Measurements from ENCODE around the gene MAG.

The MAG gene, protein sequence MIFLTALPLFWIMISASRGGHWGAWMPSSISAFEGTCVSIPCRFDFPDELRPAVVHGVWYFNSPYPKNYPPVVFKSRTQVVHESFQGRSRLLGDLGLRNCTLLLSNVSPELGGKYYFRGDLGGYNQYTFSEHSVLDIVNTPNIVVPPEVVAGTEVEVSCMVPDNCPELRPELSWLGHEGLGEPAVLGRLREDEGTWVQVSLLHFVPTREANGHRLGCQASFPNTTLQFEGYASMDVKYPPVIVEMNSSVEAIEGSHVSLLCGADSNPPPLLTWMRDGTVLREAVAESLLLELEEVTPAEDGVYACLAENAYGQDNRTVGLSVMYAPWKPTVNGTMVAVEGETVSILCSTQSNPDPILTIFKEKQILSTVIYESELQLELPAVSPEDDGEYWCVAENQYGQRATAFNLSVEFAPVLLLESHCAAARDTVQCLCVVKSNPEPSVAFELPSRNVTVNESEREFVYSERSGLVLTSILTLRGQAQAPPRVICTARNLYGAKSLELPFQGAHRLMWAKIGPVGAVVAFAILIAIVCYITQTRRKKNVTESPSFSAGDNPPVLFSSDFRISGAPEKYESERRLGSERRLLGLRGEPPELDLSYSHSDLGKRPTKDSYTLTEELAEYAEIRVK

DNA sequence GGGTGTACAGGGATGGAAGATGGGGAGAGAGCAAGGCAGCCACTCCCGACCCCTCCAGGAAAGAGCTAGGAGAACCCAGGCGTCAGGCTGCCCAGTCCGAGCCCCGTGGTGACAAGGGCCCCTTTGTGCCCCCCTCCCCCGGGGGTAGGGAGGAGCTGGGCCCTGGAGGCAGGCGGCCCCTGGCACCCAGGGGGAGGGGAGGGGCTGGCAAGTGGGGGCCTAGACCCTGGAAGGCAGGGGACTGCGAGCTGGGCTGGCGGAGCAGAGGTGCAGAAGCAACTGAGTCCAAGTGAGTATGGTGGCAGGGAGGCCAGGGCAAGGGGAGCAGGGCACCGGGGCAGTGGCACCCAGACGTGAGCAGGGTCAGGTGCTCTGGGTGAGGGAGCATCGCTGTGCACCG is at the start of gene MAG:
TSS of gene MAG (plus strand) at position 246 of the 400 bp plus-strand sequence. CDS start 3,248 bp downstream, outside the sequence.
- no peak for DNase-seq (ENCODE audit: low spot score)

DNA sequence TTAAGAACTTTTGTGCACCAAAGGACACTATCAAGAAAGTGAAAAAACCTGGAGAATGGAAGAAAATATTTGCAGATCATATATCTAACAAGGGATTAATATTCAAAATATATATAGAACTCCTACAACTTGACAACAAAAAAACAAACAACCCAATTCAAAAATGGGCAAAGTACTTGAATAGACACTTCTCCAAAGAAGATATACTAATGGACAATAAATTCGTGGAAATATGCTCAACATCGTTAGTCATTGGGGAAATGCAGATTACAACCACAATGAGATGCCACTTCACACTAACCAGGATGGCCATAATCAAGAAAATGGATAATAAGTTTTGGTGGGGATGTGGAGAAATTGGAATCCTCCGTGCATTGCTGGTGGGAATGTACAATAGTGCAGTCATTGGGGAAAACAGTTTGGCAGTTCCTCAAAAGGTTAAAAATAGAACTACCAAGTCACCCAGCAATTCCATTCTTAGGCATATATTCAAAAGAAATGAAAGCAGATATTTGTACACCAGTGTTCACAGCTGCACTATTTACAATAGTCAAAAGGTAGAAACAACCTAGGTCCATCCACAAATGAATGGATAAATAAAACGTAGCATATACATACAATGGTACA is 45.4 kb upstream of the MAG start:
- no peak for DNase-seq (ENCODE audit: low spot score)

DNA sequence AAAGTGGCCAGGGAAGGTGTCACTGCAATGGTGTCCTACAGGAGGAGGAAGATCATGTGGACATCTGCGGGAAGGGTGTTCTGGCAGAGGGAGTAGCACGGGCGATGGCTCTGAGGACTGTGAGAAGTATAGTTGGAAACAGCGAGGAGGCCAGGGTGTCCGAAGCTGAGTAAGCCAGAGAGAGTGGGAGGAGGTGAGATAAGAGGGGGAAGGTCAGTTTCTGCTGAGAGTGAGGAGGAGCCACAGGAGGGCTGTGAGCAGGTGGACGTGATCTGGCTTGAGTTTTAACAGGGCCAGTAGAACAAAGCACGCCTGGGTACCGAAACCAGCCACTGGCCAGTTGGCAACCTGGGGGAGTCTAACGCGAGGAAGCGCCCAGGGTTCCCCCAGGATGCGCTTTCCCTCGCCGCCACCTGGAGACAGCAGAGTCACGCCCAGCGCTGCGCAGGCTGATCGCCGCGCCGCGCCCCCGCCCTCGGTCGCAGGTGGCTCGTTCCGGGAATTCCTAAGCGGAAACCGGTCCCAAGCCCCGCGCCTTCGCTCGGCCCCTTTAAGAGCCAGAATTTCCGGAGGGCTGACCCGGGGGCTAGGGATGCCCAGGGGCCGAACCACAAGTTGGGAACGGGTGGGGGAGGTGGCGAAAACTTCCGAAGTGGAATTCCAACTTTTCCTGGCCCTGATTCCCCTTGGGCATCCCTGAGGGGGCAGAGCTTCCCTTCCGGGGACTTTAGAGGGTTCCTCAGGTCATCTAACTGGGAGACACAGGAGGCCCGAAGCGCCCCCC is 44.2 kb upstream of the MAG start:
- DNase-seq (ENCODE audit: low spot score) = no peak

DNA sequence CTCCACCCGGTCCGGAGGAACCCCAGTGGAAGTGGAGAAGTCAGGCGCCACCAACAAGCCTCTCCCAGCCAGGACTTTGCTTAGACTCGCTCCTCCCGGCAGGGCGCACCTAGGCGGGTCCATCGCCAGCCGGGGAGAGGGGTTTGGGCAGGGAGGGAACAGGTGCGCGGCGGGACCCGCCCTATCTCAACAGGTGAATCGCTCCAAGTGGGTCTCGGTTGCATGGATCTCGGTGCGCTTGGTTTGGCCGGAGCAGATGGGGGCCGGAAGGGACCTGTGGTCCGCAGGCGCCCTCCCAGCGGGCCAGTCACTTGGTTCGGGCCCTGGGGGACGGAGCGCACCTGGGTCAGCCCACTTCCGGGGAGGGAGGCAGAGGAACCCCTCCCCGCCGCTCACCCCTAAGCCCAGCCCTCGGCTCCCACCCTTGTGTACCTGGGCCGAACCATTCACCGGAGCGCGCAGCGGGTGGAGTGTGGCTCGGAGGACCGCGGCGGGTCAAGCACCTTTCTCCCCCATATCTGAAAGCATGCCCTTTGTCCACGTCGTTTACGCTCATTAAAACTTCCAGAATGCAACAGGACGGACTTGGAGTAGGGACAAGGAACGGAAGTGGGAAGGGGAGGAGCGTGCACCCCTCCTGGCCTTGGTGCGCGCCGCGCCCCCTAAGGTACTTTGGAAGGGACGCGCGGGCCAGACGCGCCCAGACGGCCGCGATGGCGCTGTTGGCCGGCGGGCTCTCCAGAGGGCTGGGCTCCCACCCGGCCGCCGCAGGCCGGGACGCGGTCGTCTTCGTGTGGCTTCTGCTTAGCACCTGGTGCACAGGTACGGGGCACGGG is 43.4 kb upstream of the MAG start, which contains the start of gene LSR:
TSS of gene LSR (plus strand) at position 693 of the 836 bp plus-strand sequence. CDS start at position 714, 21 bp downstream.
- no peak for DNase-seq (ENCODE audit: low spot score)

DNA sequence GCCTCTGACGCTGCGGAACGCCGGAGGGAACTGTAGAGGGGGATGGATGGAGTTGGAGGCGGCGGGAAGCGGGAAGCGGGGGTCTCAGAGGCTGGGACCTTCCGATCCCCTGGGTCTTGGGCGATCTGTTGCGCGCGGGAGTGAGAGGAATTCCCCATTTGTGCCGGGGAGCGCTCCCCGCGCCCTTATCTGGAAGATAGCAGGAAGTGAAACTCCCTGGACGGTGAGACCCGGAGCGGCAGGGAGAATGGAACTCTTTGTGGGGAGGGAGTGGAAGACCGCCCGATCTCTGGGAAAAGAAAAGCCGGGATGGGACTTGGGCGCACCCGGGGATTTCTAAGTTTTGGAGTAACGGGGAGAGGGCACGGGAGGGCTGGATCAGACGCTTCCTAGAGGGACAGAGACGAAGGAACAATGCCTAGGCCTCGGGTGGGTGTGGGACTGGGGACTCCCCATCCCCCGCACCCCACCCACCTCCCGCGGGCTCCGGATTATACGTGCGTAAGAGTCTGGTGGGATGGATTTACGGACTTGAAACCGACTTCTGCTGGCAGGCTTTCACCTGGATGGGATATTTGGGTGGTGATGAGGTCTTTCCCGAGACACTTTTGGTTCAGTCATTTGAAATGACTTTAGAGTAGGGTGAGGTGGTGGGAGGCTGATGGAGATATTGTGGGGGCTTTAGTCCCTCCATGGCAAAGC is 42.7 kb upstream of the MAG start:
- no peak for DNase-seq (ENCODE audit: low spot score)

DNA sequence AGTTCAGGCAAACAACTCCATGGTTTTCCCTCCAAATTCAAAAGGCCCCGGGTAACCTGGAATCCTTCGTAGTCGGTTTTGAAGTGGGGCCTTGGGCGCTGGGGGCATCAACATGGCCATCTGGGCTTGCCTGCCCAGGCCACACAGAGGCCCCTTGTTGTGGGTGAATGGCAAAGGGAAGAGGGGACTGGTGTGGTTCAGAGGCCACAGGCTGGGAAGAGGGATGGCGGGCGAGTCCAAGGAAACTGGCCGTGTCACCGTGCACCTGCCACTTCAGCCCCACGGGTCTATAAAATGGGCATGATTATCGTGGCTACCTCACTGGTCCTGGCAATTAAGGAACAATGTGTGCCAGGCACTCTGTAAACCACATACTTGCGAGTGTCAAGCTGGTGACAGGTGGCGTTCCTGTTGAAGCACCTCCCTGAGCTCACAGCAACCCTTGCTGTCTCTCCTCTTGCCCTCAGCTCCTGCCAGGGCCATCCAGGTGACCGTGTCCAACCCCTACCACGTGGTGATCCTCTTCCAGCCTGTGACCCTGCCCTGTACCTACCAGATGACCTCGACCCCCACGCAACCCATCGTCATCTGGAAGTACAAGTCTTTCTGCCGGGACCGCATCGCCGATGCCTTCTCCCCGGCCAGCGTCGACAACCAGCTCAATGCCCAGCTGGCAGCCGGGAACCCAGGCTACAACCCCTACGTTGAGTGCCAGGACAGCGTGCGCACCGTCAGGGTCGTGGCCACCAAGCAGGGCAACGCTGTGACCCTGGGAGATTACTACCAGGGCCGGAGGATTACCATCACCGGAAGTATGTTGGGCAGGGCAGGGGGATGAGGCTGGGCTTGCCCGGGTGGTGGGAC is 41.9 kb upstream of the MAG start:
- no peak for DNase-seq (ENCODE audit: low spot score)

DNA sequence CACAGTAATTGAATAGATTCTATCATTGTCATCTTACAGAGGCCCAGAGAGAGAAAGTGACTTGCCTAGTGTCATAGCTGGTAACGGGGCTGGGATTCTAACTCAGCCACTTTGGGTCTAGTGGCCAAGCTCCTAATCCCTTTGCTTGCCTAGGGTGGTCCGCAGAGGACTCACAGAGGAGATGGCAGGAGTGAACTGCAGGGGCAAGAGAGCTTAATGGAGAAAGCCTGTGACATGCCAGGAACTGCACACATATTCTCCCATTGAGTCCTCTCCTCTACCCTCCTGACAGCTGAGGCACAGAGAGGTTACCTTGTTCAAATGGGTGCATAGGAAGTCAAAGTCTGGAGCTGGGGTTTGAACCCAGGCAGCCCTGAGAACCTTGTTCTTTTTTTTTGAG is 40.5 kb upstream of the MAG start:
- DNase-seq (ENCODE audit: low spot score) = no peak

DNA sequence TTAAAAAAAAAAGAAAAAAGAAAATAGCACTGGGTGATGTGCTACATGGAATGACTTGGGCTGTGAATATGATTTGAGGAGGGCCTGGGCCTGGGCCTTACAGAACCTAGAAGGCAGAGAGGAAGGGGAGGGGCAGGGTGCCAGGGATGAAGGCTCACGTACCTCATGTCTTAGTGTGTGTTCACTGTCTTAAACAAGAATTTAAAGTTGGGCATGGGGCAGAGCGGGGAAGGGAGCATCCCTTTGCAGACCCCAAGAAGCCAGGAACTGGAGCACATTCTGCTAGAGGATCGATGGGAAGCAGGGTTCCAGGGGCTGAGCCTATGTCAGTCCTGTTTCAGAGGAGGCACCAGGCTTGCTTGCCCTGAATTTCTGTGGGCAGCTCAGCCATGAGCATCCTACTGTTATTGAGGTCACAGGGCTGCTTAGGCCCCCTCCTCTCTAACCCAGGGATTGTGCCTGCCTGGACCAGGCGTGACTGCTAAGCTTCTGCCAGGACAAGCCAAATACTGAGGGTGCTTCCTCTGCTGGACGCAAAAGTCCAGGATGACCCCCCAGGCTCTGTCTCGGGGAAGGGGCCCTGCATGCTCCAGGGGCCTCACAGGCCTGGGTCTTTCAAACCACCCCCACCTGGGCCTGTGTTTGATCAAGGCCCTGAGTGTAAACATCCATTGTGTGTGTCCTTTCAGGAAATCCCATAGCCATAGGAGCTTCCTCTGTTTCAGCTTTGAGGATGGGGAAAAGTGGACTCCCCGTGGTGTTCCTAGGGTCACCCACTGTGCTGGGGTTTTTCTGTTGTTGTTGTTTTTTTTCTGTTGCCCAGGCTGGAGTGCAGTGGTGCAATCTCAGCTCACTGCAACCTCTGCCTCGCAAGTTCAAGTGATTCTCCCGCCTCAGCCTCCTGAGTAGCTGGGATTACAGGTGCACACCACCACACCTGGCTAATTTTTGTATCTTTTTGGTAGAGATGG is 38.4 kb upstream of the MAG start:
- DNase-seq (ENCODE audit: low spot score) = no peak

DNA sequence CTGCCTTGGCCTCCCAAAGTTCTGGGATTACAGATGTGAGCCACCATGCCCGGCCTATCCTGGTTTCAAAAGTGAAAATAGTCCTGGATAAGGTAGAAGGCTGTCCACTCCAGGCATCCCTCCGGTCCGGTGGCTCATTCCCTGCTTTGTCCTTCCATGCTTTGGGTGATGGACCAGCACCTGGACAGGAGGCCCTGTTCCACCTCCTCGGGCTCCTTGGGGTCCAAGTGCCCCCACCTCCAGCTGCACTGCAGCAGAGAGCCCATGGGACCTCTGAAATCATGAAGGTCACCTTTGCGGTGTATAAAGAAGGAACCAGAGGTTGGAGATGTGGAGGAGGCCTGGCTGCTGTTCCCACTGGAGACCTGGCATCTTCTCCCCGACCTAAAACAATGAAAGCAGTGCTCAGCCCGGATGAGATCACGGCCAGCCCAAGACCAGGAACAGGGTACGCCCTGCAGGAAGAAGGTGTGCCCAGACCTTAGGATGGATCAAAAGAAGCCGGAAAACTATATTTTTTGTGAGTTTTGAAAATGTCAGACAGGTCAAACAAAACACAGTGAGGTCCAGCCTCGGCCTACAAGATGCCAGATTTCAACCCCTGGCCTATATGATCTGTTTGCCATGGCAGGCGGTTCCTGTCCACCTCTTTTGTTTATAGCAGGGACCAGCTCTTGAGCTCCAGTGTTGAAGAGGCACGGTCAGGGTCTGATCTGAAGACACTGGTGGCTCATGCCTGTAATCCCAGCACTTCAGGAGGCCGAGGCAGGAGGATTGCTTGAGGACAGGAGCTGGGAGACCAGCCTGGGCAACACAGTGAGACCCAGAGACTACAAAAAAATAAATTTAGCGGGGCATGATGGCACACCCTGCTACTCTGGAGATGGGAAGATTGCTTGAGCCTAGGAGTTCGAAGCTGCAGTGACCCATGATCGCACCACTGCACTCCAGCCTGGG is 37.3 kb upstream of the MAG start:
- no peak for DNase-seq (ENCODE audit: low spot score)

DNA sequence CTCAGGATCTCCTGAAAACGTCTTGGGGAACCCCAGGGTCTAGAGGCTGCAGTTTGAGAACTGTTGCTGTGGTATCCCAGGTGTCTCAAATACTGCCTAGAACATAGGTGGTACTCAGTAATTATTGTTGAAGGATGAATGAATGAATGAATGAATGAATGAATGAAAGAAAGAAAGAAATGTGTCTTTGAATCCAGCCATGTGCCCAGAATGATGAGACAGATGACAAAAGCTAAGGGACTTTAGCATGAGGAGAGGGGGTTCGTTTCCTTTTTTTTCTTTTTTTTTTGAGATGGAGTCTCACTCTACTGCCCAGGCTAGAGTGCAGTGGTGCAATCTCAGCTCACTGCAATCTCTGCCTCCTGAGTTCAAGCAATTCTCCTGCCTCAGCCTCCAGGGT is 35.4 kb upstream of the MAG start:
- DNase-seq (ENCODE audit: low spot score) = no peak

DNA sequence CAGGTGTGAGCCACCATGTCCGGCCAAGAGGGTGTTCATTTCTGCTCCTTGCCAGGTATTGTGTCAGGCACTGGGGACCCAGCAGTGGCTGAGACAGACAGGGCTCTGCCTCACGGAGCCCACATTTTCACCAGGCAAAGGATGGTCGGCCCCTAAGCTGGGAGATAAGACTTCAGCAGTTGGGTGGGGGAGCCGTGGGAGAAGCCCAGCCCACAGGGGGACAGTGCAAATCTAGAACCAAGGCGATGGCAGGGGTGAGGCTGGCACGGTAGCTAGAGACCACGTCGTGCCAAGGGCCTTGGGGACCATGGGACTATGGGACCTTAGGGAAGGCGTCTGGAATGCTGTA is 34.9 kb upstream of the MAG start:
- DNase-seq (ENCODE audit: low spot score) = no peak

DNA sequence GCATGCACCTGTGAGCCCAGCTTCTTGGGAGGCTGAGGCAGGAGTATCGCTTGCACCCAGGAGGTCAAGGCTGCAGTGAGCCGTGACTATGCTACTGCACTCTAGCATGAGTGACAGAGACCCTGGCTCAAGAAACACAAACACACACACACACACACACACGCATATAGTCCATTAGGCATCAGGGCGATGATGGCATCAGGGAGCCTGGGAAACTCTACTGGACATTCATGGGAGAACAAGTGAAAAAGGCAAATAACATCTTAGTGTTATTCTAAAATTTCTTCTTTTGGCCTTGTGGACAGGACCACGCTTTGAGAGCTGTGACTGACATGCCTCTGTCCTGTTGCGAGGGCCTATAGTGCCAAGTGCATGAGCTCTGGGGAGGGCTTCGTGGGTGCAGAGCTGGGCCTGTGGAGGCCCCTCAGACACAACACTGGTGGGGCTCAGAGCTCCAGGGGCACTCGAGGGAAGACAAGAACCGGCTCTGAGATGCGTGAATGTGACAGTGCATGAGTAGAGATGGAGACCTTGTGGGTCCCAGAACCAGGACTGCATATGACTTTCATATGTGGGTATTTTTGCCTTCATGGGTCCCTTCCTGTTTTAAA is 31.2 kb upstream of the MAG start:
- DNase-seq (ENCODE audit: low spot score) = no peak

DNA sequence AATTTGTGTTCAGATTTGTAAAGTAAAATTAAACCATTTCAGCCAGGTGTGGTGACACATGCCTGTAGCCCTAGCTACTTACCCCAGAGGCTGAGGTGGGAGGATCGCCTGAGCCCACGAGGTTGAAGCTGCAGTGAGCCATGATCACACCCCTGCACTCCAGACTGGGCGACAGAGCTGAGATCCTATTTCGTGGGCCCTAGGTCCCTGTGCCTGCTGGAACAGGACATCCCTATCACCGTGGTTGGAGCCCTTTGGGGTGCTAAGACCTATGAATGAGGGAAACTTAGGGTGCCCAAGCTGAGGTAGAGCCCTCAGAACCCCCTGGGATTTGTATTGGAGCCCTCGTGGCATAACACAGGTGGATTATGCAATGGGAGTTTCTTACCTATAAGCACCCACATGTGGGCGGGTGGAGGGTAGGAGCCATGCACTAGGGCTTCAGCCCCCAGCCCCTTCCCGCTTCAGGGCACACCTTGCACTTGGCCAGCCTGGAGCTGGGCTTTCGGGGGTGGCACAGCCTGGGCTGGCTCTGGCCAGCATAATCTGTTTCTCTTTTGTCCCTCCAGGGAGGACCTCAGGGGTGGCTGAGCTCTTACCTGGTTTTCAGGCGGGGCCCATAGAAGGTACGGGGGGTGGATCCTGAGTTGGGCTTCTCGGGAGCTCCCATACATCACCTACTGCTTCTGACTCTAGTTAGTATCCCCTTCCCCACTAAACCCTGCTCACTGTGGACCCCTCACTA is 30.4 kb upstream of the MAG start:
- no peak for DNase-seq (ENCODE audit: low spot score)

DNA sequence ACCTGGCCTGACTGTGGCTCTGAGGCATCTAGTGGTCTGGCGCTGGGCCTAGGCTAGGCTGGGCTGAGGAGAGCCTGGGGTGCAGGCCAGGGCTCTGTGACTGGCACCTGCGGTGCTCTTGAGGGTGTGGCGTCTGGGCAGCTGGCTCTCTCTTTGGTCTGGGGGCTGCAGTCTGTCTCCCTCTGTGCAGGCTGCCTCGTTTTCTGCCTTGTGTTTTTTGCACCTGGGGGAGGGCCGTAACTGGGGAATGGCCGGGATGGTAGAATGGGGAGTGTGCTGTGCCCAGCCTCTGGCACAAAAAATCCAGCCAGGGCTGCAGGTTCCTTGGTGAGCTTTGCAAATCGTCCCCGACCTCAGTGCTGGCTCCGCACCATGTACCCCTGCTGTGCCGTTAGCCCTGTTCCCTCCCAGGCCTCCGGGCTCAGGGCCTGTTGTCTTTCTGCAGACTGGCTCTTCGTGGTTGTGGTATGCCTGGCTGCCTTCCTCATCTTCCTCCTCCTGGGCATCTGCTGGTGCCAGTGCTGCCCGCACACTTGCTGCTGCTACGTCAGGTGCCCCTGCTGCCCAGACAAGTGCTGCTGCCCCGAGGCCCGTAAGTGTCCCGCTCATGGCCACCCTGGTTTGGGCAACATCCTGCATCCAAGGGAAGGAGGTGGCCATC is 29.7 kb upstream of the MAG start:
- DNase-seq (ENCODE audit: low spot score) = no peak

DNA sequence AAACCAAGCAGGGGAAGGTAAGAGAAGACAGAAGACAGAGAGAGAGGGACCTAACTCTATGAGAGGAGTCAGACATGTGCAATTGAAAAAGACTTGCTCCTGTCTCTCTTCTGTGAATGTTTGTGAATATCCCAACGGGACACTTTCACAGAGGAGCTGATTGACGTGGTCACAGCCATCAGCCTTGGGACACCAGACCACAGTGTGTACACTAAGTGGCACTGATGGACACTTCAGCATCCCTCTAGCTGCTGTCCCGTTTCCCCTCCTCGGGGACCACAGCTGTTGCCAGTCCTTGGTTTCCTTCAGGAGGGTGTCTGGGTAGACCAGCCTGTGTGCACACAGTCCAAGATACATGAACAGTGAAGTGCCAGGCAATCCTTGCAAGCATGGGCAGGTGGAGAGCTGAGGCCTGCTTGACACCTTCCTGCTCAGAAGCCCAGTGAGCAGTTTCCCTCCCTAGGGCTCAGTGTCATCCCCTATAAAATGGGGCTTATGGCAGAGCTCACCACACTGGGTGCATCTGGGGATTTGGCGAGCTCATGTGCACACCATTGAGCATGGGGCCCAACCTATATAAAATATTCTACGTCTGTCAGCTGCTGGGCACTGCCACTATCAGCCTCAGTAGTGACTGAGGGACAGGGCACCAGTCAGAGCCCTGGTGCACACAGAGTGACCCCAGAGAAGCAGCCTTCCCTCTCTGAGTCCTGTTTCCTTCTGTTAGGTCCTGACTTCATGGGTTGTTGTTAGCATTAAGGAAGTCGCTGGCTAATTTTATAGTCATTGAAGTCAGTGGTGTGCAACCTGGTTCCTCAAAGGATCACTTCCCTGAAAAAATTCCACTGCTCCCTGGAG is 27.5 kb upstream of the MAG start:
- no peak for DNase-seq (ENCODE audit: low spot score)

Data from hematopoietic multipotent progenitor cell treated with erythropoietin and hydrocortisone succinate and interleukin-3 and kit ligand, for 15 days (in vitro differentiated cells).